HEK293 (cell line): ENCODE data around the gene PRCD.

Experiments
- CTCF ChIA-PET: fragments of 350-600 bp; formaldehyde crosslinking; extraction: SDS; loops from one replicate; lab custom pipeline; 2021; ENCODE audit warnings: antibody characterized with exemption; lab: Yijun Ruan, JAX
- POLR2A ChIA-PET: fragments of 300-600 bp; formaldehyde crosslinking; extraction: SDS; loops from one replicate; lab custom pipeline; 2020; ENCODE audit warnings: antibody characterized with exemption, inconsistent platforms; lab: Yijun Ruan, JAX
- H3K27ac ChIP-seq: fragments of 200-500 bp; sonication (Bioruptor generic); 2 replicates; pipeline ENCODE4 v1.5.1; 2014; ENCODE audit warnings: low read depth, low read length, control low read depth, inconsistent platforms; ENCODE audit errors: extremely low read depth
- H3K36me3 ChIP-seq, 2 experiments: fragments of 200-500 bp in 1 of 2; sonication (Bioruptor generic) in 1 of 2; 1 replicate in 1 of 2; 2 replicates in 1 of 2; pipeline ENCODE4 v1.5.1; 2014 to 2017; ENCODE audit warnings: inconsistent platforms in 2 of 2, low read length in 2 of 2; ENCODE audit not compliant: control insufficient read depth in 2 of 2, insufficient read depth in 1 of 2
- H3K4me1 ChIP-seq: fragments of 200-500 bp; sonication (Bioruptor generic); 2 replicates; pipeline ENCODE4 v1.5.1; 2014; ENCODE audit warnings: mild to moderate bottlenecking, low read length, inconsistent platforms; ENCODE audit not compliant: control insufficient read depth, insufficient read depth
- H3K4me3 ChIP-seq: 2 replicates; pipeline ENCODE4 v1.5.1; 2011; ENCODE audit warnings: low read depth, mild to moderate bottlenecking, control low read depth, low read length, moderate library complexity
- H3K9me3 ChIP-seq: fragments of 200-500 bp; sonication (Bioruptor generic); 2 replicates; pipeline ENCODE4 v1.5.1; 2014; ENCODE audit warnings: low read depth, low read length, inconsistent platforms; ENCODE audit not compliant: control insufficient read depth, insufficient read depth
- FEZF1 ChIP-seq: fragments of 450-650 bp; formaldehyde crosslinking; IDR thresholded peaks from 2 replicates; pipeline ENCODE4 v1.5.1; 2016; ENCODE audit warnings: missing biosample characterization, missing genetic modification characterization
- GFI1B ChIP-seq: fragments of 450-650 bp; formaldehyde crosslinking; IDR thresholded peaks from 2 replicates; pipeline ENCODE4 v1.5.1; 2016; ENCODE audit warnings: missing biosample characterization, missing genetic modification characterization
- GLI4 ChIP-seq: fragments of 450-650 bp; formaldehyde crosslinking; IDR thresholded peaks from 2 replicates; pipeline ENCODE4 v1.5.1; 2016; ENCODE audit warnings: missing biosample characterization, missing genetic modification characterization
- KLF16 ChIP-seq: fragments of 450-650 bp; formaldehyde crosslinking; IDR thresholded peaks from 2 replicates; pipeline ENCODE4 v1.5.1; 2017; ENCODE audit warnings: missing biosample characterization, missing genetic modification characterization
- PRDM1 ChIP-seq: fragments of 450-650 bp; formaldehyde crosslinking; IDR thresholded peaks from 2 replicates; pipeline ENCODE4; 2016; ENCODE audit warnings: missing biosample characterization, missing genetic modification characterization
- SP7 ChIP-seq: fragments of 450-650 bp; formaldehyde crosslinking; IDR thresholded peaks from 2 replicates; pipeline ENCODE4 v1.5.1; 2016; ENCODE audit warnings: missing biosample characterization, missing genetic modification characterization
- TCF7L2 ChIP-seq: IDR thresholded peaks from 2 replicates; pipeline ENCODE4 v1.6.1; 2011; ENCODE audit warnings: low read depth, mild to moderate bottlenecking, inconsistent platforms, low read length, moderate library complexity, borderline replicate concordance
- YY2 ChIP-seq: fragments of 450-650 bp; formaldehyde crosslinking; IDR thresholded peaks from 2 replicates; pipeline ENCODE4 v1.5.1; 2016; ENCODE audit warnings: missing biosample characterization, missing genetic modification characterization
- ZBTB20 ChIP-seq: fragments of 450-650 bp; formaldehyde crosslinking; IDR thresholded peaks from 2 replicates; pipeline ENCODE4 v1.5.1; 2016; ENCODE audit warnings: missing biosample characterization, missing genetic modification characterization
- ZBTB48 ChIP-seq: fragments of 450-650 bp; formaldehyde crosslinking; IDR thresholded peaks from 2 replicates; pipeline ENCODE4 v1.5.1; 2016; ENCODE audit warnings: missing biosample characterization, missing genetic modification characterization
- ZNF112 ChIP-seq: fragments of 450-650 bp; formaldehyde crosslinking; IDR thresholded peaks from 2 replicates; pipeline ENCODE4 v1.5.0; 2017; ENCODE audit warnings: missing biosample characterization, missing genetic modification characterization
- ZNF146 ChIP-seq: fragments of 450-650 bp; formaldehyde crosslinking; IDR thresholded peaks from 2 replicates; pipeline ENCODE4 v1.5.1; 2016; ENCODE audit warnings: missing biosample characterization, missing genetic modification characterization
- ZNF223 ChIP-seq: fragments of 450-650 bp; formaldehyde crosslinking; IDR thresholded peaks from 2 replicates; pipeline ENCODE4 v1.5.1; 2016; ENCODE audit warnings: missing biosample characterization, missing genetic modification characterization
- ZNF274 ChIP-seq, 2 experiments: fragments of 200-500 bp in 1 of 2; fragments of 450-650 bp in 1 of 2; sonication (Bioruptor generic) in 1 of 2; formaldehyde crosslinking in 1 of 2; IDR thresholded peaks; 2 replicates each; pipeline versions ENCODE4 v1.5.1 to v1.6.1; 2014 to 2016; ENCODE audit warnings: borderline replicate concordance in 1 of 2, inconsistent platforms in 1 of 2, low read length in 1 of 2, missing biosample characterization in 1 of 2, missing genetic modification characterization in 1 of 2
- ZNF302 ChIP-seq: fragments of 450-650 bp; formaldehyde crosslinking; IDR thresholded peaks from 2 replicates; pipeline ENCODE4 v1.5.1; 2016; ENCODE audit warnings: missing biosample characterization, missing genetic modification characterization, low read depth
- ZNF362 ChIP-seq: fragments of 450-650 bp; formaldehyde crosslinking; IDR thresholded peaks from 2 replicates; pipeline ENCODE4 v1.5.1; 2016; ENCODE audit warnings: missing biosample characterization, missing genetic modification characterization
- ZNF366 ChIP-seq: fragments of 450-650 bp; formaldehyde crosslinking; conservative IDR thresholded peaks from 2 replicates; pipeline ENCODE4 v1.5.1; 2016; ENCODE audit warnings: missing biosample characterization, missing genetic modification characterization
- ZNF398 ChIP-seq: fragments of 450-650 bp; formaldehyde crosslinking; IDR thresholded peaks from 2 replicates; pipeline ENCODE4 v1.5.1; 2017; ENCODE audit warnings: missing biosample characterization, missing genetic modification characterization
- ZNF514 ChIP-seq: fragments of 450-650 bp; formaldehyde crosslinking; IDR thresholded peaks from 2 replicates; pipeline ENCODE4 v1.5.1; 2016; ENCODE audit warnings: missing biosample characterization, missing genetic modification characterization
- ZNF529 ChIP-seq: fragments of 450-650 bp; formaldehyde crosslinking; IDR thresholded peaks from 2 replicates; pipeline ENCODE4 v1.5.1; 2017; ENCODE audit warnings: missing genetic modification characterization, missing biosample characterization; ENCODE audit not compliant: insufficient replicate concordance
- ZNF623 ChIP-seq: fragments of 450-650 bp; formaldehyde crosslinking; IDR thresholded peaks from 2 replicates; pipeline ENCODE4 v1.5.1; 2016; ENCODE audit warnings: missing biosample characterization, missing genetic modification characterization
- ZNF629 ChIP-seq: fragments of 450-650 bp; formaldehyde crosslinking; IDR thresholded peaks from 2 replicates; pipeline ENCODE4 v1.5.1; 2017; ENCODE audit warnings: missing biosample characterization, missing genetic modification characterization
- ZSCAN16 ChIP-seq: fragments of 450-650 bp; formaldehyde crosslinking; IDR thresholded peaks from 2 replicates; pipeline ENCODE4 v1.5.1; 2016; ENCODE audit warnings: missing biosample characterization, missing genetic modification characterization
- ZSCAN23 ChIP-seq: fragments of 450-650 bp; formaldehyde crosslinking; IDR thresholded peaks from 2 replicates; pipeline ENCODE4 v1.5.1; 2016; ENCODE audit warnings: missing biosample characterization, missing genetic modification characterization
- TF ChIP-seq, protein P1 (sequence below): fragments of 450-650 bp; formaldehyde crosslinking; IDR thresholded peaks from 2 replicates; pipeline ENCODE4 v1.5.1; 2016; ENCODE audit warnings: missing biosample characterization, missing genetic modification characterization
- TF ChIP-seq, protein P2 (sequence below): fragments of 450-650 bp; formaldehyde crosslinking; IDR thresholded peaks from 2 replicates; pipeline ENCODE4 v1.5.1; 2016; ENCODE audit warnings: missing biosample characterization, missing genetic modification characterization
- TF ChIP-seq, protein P3 (sequence below): fragments of 450-650 bp; formaldehyde crosslinking; IDR thresholded peaks from 2 replicates; pipeline ENCODE4 v1.5.1; 2017; ENCODE audit warnings: missing biosample characterization, missing genetic modification characterization

PRCD gene

GRCh38 chr17:76560877-76561221 is 21.0 kb downstream of the PRCD start (continued):
- TF ChIP-seq ZNF362 (peak; percentile 74), ZNF623 (no peak), PRDM1 (tag by site-specific recombination) (peak; percentile 83), ZNF629 (tag by site-specific recombination) (peak; percentile 63), ZBTB48 (no peak), ZNF398 (tag by site-specific recombination) (no peak), ZNF529 (no peak), ZNF146 (tag by site-specific recombination) (no peak)

GRCh38 chr17:76561332-76561731 is 21.5 kb downstream of the PRCD start:
- H3K9me3 ChIP-seq = no peaks in the 10 kb centered on the region
- no peak overlapping the region for H3K4me3 ChIP-seq
- CTCF ChIA-PET = interaction anchor here (0.6 to 7.6 kb wide), 8 partner anchors 15 to 121 kb away, joined by 3 to 108 read pairs (median 4); no protein-coding TSS in a partner anchor
- no peak overlapping the region for H3K27ac ChIP-seq
- POLR2A ChIA-PET = interaction anchor here (0.8 kb wide), 1 partner anchor 15 kb away, joined by 3 read pairs; no protein-coding TSS in a partner anchor
- TF ChIP-seq ZSCAN23 (tag by site-specific recombination) (no peak), ZNF223 (no peak), ZNF112 (tag by site-specific recombination) (no peak), ZBTB20 (no peak), GLI4 (tag by site-specific recombination) (no peak)
- TF ChIP-seq, protein P1, sequence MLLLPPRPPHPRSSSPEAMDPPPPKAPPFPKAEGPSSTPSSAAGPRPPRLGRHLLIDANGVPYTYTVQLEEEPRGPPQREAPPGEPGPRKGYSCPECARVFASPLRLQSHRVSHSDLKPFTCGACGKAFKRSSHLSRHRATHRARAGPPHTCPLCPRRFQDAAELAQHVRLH (tag by site-specific recombination) = no peak
- TF ChIP-seq, all 188 proteins: peak for 0
- H3K36me3 ChIP-seq = peaks cover 46 to 81% of the 10 kb centered on the region in 2 experiments
- H3K4me1 ChIP-seq = peaks cover 20% of the 10 kb centered on the region

DNA sequence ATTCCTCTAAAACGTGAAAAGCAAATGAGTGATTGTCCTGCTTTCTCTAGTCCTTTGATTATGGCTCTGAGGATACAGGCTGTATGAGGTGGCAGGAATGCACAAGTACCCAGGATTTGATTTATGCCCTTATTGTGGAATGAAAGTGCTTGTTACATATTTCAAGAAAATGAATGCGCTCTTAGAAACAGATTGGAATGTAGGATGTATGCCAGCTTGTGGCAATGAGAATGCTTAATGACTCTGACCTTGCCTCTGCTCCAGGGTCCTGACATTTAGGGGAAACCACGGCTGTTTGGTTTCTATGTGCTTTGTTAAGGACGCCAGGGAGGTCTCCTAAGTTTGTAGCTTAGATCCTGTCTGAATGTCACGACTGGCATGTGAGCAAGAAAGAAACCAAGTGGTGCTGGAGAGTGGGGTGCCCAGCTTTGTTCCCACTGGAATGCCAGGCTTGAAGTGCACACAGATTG is 22.0 kb downstream of the PRCD start:
- POLR2A ChIA-PET = interaction anchor here (0.8 kb wide), 1 partner anchor 16 kb away, joined by 3 read pairs; no protein-coding TSS in a partner anchor
- CTCF ChIA-PET = interaction anchor here (0.7 to 7.6 kb wide), 6 partner anchors 15 to 120 kb away, joined by 3 to 108 read pairs (median 4); no protein-coding TSS in a partner anchor
- Histone ChIP-seq H3K4me1 (peaks cover 18% of the 10 kb centered on the region), H3K9me3 (no peaks in the 10 kb centered on the region), H3K27ac (peak overlapping the region; percentile 51; the same call in 1 of the 2 replicates), H3K36me3 (peaks cover 46 to 86% of the 10 kb centered on the region in 2 experiments), H3K4me3 (no peak overlapping the region)
- TF ChIP-seq ZNF514 = no peak
- no peak for TF ChIP-seq YY2 (tag by site-specific recombination)
- no peak for TF ChIP-seq KLF16 (tag by site-specific recombination)
- no peak for TF ChIP-seq ZNF302
- TF ChIP-seq SP7 (tag by site-specific recombination) = peak; percentile 32; the same call in 1 of the 2 replicates
- TF ChIP-seq ZNF274 (IDR thresholded peaks at IDR 0.05; ENCODE audit: low read length) = no peak
- no peak for TF ChIP-seq ZNF274 (tag by site-specific recombination; IDR thresholded peaks at IDR 0.05; ENCODE audit: borderline replicate concordance)
- 0 out of 2 replicates have a peak, but pooled peaks have one; percentile 4 for TF ChIP-seq GFI1B
- peak; percentile 47 for TF ChIP-seq FEZF1 (tag by site-specific recombination)
- no peak for TF ChIP-seq ZSCAN16 (tag by site-specific recombination)
- peak; percentile 82 for TF ChIP-seq PRDM1 (tag by site-specific recombination)
- TF ChIP-seq ZNF366 (tag by site-specific recombination) = 0 out of 2 replicates have a peak, but pooled peaks have one; percentile 15
- TF ChIP-seq, protein P2, sequence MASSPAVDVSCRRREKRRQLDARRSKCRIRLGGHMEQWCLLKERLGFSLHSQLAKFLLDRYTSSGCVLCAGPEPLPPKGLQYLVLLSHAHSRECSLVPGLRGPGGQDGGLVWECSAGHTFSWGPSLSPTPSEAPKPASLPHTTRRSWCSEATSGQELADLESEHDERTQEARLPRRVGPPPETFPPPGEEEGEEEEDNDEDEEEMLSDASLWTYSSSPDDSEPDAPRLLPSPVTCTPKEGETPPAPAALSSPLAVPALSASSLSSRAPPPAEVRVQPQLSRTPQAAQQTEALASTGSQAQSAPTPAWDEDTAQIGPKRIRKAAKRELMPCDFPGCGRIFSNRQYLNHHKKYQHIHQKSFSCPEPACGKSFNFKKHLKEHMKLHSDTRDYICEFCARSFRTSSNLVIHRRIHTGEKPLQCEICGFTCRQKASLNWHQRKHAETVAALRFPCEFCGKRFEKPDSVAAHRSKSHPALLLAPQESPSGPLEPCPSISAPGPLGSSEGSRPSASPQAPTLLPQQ (tag by site-specific recombination) = no peak
- no peak for TF ChIP-seq TCF7L2
- TF ChIP-seq, protein P3, sequence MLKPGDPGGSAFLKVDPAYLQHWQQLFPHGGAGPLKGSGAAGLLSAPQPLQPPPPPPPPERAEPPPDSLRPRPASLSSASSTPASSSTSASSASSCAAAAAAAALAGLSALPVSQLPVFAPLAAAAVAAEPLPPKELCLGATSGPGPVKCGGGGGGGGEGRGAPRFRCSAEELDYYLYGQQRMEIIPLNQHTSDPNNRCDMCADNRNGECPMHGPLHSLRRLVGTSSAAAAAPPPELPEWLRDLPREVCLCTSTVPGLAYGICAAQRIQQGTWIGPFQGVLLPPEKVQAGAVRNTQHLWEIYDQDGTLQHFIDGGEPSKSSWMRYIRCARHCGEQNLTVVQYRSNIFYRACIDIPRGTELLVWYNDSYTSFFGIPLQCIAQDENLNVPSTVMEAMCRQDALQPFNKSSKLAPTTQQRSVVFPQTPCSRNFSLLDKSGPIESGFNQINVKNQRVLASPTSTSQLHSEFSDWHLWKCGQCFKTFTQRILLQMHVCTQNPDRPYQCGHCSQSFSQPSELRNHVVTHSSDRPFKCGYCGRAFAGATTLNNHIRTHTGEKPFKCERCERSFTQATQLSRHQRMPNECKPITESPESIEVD (tag by site-specific recombination) = no peak; the same call in 1 of the 2 replicates
